Fibroblast of skin of left biceps (primary cell): ENCODE measurements around the gene RRP12.
"Not testable (repeated sequence)": the region's sequence is repeated elsewhere in the genome, so short reads cannot be mapped to it uniquely, and the experiment has no call there.

Source experiments
- DNase-seq, 2 experiments: peaks; one replicate each; pipeline ENCODE4 v3.0.0-alpha.2; 2013; ENCODE audit warnings: low read depth in 2 of 2

RRP12 gene

GRCh38 chr10:97406483-97406882 lies 5.3 kb upstream of the RRP12 start:
- not testable (repeated sequence) for DNase-seq

DNA sequence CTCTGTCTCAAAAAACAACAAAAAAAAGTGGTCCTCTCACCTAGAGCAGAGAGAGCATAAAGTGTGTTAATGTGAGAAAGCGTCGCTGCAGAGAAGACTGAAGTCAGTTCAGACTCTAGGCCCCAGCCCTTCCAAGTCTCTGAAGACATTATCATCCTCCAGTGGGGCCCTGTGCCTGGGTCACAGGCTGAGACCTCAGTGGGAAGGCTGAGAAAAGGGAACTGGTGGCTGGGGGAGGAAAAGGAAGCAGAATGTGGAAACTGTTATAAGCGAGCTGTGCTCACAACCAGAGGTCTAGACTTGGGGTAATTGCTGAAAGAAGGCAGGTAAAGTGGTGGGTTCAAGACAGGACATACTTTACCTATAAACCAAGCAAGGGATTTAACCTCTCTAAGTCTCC lies 4.9 kb upstream of the RRP12 start:
- DNase-seq = no peak

- no peak for DNase-seq
Measured at GRCh38 chr10:97404044-97404443, 2.9 kb upstream of the RRP12 start.

- DNase-seq = no peak
Measured at GRCh38 chr10:97401455-97401919, 347 bp upstream of the RRP12 start.

GRCh38 chr10:97399843-97400545 lies 1.1 kb downstream of the RRP12 start:
- no peak for DNase-seq

GRCh38 chr10:97396056-97396455 lies 5.1 kb downstream of the RRP12 start:
- no peak for DNase-seq

DNA sequence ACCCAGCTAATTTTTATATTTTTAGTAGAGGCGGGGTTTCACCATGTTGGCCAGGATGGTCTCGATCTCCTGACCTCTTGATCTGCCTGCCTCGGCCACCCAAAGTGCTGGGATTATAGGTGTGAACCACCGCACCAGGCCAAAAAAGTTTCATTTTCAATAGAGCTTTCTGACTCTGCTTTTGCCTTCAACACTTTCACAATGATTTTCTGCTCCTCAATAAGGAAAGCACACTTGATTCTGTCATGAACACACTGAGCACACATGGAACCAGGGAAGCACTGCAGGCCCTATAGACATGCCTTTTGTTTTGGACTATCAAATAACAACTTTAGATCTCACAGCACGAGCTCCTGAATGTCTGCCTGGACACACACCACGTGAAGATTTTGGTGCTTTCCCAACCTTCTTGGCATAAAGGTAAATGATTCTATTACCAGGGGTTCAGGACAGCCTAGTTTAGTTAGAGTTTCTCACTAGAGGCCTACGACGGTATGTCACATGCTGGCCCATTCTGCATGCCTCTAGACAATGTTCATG lies 8.0 kb downstream of the RRP12 start:
- DNase-seq = no peak

- no peak for DNase-seq
Measured at GRCh38 chr10:97390091-97390490, 11.0 kb downstream of the RRP12 start.

DNA sequence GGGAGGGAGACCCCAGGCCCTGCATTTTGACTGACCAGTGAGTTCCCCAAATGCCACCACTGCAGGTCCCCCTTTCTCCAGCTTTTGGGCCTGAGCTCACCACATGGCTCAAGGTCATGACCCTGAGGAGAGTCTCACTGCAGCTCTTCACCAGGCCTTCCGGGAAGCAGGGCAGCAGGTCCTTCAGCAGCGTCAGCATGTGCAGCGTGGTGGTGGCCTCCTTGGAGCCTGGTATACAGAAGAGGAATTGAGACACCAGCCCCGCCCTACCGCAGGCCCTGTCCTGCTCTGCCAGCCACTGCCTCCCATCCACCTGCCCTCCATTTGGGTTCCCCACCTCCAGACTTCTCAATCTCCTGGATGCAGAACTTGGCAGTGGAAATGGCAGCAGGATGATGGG lies 13.0 kb downstream of the RRP12 start:
- DNase-seq = no peak

DNA sequence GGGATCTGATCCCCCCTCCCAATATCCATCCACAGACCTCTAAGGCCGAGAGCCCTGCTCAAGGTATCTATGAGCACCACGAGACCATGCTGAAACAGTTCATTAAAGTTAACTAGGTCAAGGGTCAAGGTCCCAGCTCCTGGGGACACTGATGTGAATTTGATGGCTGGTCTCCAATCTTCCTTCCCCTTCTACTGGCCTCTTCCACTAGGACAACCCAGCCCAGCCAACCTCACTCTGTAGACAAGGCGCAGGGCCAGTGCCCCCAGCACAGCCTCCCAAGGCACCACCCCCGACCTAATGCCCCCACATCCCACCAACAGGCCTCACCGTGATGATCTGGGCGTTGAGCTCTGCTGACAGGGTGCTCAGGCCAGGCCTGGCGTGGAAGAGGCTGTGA lies 15.6 kb downstream of the RRP12 start:
- no peak for DNase-seq

DNA sequence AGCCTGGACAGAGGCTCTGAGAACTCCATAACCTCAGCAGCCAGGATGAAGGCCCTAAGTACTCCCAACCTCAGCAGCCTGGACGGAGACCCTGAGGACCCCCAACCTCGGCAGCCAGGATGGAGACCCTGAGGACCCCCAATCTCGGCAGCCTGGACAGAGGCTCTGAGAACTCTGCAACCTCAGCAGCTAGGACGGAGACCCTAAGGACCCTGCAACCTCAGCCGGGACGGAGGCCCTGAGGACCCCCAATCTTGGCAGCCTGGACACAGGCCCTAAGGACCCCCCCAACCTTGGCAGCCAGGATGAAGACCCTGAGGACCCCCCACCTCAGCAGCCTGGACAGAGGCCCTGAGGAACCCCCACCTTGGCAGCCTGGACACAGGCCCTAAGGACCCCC lies 16.5 kb downstream of the RRP12 start:
- DNase-seq = no peak

- no peak for DNase-seq
Measured at GRCh38 chr10:97384156-97384555, 17.0 kb downstream of the RRP12 start.

DNA sequence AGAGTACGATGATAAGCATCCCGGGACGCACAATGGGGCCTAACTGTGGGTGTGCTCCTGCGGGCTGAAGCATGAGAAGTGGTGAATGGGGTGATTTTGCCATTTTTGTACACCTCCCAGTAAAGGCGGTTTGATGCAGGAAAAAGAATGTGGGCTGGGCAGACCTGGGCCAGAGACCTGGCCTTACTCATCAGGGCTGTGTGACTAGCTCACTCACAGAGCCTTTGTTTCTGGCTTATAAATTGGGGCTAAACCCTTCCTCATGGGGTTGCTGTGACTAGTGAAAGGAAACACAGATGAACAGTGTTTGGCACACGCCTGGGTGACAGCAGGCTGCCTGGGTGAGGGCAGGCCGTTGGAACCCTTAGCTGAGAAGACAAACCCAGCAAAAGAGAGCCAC lies 18.0 kb downstream of the RRP12 start:
- DNase-seq = no peak

DNA sequence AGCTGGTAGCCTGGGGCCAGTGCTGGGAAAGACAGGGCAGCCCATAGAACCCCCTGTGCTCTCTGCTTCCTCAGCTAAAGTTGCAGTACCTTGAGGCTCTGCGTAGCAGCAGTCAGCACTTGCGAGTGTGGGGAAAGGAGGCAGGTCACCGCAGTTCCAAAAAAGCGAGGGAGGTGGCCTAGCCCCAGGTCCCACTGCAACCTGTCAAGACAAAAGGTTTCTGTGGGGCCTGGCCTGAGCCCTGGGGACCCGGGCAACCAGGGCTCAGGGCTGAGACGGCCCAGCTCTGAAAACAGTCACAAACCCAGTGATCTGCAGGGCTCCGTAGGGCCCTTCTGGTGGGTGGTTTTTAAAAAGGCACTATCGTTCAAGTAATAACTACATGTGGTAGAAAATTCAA lies 19.5 kb downstream of the RRP12 start:
- no peak for DNase-seq

DNA sequence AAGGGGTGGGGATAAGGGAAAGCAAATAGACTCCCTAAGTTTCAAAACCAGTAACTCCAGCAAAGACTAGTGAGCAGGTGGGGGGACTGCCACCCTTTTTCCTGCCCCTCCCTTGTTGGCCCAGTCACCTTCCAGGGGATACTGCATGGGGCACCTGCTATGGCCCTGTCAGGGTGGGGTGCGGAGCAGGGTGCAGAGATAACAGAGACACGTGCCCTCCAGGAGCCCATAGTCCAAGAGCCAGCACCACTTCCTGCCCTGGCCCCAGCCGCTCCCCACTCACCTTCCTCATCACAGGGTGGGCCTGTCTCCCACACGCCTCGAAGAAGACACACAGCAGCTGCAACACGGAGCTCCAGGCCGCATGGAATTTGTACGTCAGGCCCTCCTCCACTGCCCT lies 20.6 kb downstream of the RRP12 start:
- DNase-seq = no peak

- DNase-seq = no peak
Measured at GRCh38 chr10:97378933-97379921, 21.9 kb downstream of the RRP12 start.

DNA sequence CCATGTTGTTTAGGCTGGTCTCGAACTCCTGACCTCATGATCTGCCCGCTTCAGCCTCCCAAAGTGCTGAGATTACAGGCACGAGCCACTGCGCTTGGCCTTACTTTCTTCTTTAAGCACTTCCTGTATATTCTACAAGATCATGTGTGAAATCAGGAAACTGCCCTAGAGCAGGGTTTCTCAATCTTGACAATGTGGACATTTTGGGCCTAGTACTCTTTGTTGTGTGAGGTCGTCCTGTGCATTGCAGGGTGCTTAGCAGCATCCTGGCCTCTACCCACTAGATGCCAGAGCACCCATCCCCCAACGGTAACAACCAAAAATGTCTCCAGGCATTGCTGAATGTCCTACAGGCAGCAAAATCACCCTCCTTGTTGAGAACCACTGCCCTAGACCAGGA lies 24.7 kb downstream of the RRP12 start:
- no peak for DNase-seq

DNA sequence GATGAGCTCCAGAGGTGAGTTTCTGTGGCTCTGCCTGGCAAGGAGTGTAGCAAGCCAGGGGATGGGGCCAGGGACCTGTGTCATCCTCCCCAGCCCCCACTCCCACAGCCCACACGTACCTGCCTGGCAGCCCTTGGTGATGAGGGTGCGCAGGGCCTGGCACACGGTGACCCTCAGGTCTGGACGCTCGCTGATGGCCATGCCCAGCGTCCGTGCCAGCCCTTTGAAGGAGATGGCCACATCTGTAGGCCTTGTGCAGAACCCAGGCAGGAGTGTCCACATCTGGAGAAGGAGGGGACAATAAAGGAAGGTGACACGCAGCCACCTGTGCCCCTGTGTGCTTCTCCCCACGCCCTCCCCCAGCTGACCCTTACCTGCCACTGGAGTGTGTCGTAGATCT lies 27.7 kb downstream of the RRP12 start:
- no peak for DNase-seq

DNA sequence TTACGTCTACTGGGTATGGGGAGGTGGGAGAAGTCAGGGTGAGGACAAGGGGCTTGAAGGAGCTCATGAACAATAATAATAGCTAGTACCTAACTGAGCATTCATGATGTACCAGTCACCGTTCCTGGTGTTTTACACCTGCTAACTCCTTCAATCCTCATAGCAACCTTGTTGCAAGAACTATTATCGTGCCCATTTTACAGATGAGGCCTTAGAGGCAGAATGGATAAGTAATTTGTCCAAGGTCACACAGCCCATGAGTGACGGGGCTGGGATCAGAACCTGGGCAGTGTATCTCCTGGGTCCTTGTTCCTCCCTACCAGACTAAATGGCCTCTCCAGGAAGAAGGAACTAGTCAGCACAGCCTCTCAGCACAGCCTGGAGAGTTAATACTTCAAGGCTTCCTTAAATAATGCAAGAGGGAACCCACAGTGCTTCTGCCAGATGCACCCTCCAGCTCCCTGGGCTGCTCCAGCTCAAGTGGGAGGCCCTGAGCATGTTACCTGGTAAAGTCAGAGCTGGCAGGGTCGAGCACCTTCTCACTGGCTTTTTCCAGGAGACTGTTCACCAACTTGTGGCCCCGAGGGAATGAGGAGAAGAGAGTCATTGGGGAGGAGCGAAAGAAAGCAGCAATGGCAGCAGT lies 28.8 kb downstream of the RRP12 start:
- no peak for DNase-seq

DNA sequence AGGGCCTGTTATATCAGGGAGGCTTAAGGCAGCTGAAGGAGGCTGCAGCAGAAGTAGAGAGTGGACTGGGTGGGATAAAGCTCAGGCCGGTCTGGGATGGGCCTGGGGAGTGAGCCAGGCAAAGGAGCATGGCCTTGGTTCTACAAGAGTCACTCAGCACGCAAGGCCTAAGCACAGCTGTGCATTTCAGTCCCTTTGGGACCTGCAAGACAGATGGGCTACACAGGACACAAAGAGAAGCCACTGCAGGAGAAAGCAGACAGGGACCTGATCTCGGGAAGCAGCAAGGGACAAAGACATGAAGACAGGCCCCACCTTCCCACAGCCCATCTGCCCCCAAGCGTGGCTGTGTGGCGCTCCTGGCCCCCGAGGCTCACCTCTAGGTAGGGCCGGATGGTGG lies 29.4 kb downstream of the RRP12 start:
- no peak for DNase-seq

- no peak for DNase-seq
Measured at GRCh38 chr10:97367126-97367649, 34.0 kb downstream of the RRP12 start.

- DNase-seq = no peak
Measured at GRCh38 chr10:97366572-97366971, 34.6 kb downstream of the RRP12 start.
